GM06990 (cell line): ENCODE data around the gene SMAD6.

Source experiments
- DNase-seq: peaks from one replicate; pipeline ENCODE4 v3.0.0-alpha.2; 2011; ENCODE audit not compliant: insufficient read length; ENCODE audit errors: extremely low read depth
- H3K27me3 ChIP-seq: replicated peaks from 2 replicates; pipeline ENCODE4 v1.6.0; 2011; ENCODE audit warnings: low read length; ENCODE audit not compliant: control insufficient read depth, insufficient read depth
- H3K36me3 ChIP-seq: 2 replicates; pipeline ENCODE4 v1.5.1; 2011; ENCODE audit warnings: low read length; ENCODE audit not compliant: control insufficient read depth, insufficient read depth
- H3K4me3 ChIP-seq: replicated peaks from 2 replicates; pipeline ENCODE4 v1.5.1; 2011; ENCODE audit warnings: low read depth, mild to moderate bottlenecking, control low read depth, low read length
- TF ChIP-seq, protein P1 (sequence below): IDR thresholded peaks from 2 replicates; pipeline ENCODE4 v1.5.1; 2011; ENCODE audit warnings: low read length, control low read depth, mild to moderate bottlenecking, inconsistent platforms; ENCODE audit not compliant: insufficient read depth, poor library complexity, severe bottlenecking

The SMAD6 gene

GRCh38 chr15:66718220-66718988 is 16.4 kb downstream of the SMAD6 start:
- Histone ChIP-seq H3K27me3 (no peaks in the 10 kb centered on the region; the same call in 1 of the 2 replicates), H3K36me3 (no peaks in the 10 kb centered on the region), H3K4me3 (no peak overlapping the region)
- TF ChIP-seq, protein P1, sequence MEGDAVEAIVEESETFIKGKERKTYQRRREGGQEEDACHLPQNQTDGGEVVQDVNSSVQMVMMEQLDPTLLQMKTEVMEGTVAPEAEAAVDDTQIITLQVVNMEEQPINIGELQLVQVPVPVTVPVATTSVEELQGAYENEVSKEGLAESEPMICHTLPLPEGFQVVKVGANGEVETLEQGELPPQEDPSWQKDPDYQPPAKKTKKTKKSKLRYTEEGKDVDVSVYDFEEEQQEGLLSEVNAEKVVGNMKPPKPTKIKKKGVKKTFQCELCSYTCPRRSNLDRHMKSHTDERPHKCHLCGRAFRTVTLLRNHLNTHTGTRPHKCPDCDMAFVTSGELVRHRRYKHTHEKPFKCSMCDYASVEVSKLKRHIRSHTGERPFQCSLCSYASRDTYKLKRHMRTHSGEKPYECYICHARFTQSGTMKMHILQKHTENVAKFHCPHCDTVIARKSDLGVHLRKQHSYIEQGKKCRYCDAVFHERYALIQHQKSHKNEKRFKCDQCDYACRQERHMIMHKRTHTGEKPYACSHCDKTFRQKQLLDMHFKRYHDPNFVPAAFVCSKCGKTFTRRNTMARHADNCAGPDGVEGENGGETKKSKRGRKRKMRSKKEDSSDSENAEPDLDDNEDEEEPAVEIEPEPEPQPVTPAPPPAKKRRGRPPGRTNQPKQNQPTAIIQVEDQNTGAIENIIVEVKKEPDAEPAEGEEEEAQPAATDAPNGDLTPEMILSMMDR = no peak
- no peak for DNase-seq

DNA sequence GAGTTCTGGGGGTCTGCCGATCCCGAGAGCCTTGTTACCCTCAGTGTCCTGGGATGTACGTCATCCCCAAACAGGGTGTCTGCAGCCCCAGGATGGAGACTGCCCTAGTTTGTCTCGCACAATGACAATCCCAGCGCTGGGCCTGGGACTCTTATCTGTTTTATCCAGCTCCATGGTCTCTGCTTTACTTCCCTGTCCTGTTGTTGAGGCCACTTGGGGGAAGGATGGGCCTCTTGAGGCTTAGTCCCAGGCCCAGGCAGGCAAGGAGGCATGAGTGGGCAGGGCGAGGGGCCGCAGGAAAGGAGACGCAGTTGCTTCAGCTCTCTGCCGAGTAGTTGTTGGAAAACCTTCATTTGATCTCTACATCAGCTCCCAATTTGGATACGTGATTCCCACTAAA is 17.4 kb downstream of the SMAD6 start:
- no peaks in the 10 kb centered on the region for H3K36me3 ChIP-seq
- no peak overlapping the region for H3K4me3 ChIP-seq
- DNase-seq = no peak
- TF ChIP-seq, protein P1 = no peak
- H3K27me3 ChIP-seq = no peaks in the 10 kb centered on the region; the same call in 1 of the 2 replicates

- TF ChIP-seq, protein P1 = no peak
- Histone ChIP-seq H3K27me3 (no peaks in the 10 kb centered on the region; the same call in 1 of the 2 replicates), H3K4me3 (no peak overlapping the region), H3K36me3 (no peaks in the 10 kb centered on the region)
- no peak for DNase-seq
Observed at GRCh38 chr15:66720206-66721010, 18.4 kb downstream of the SMAD6 start.

GRCh38 chr15:66721020-66721419 is 19.0 kb downstream of the SMAD6 start:
- DNase-seq = no peak
- Histone ChIP-seq H3K27me3 (no peaks in the 10 kb centered on the region; the same call in 1 of the 2 replicates), H3K4me3 (no peak overlapping the region), H3K36me3 (no peaks in the 10 kb centered on the region)
- TF ChIP-seq, protein P1 = no peak

GRCh38 chr15:66721501-66721937 is 19.5 kb downstream of the SMAD6 start:
- TF ChIP-seq, protein P1 = no peak
- no peak overlapping the region for H3K4me3 ChIP-seq
- H3K36me3 ChIP-seq = no peaks in the 10 kb centered on the region
- H3K27me3 ChIP-seq = no peaks in the 10 kb centered on the region; the same call in 1 of the 2 replicates
- DNase-seq = no peak
